Measurements from ENCODE around the gene ALK. TPM values are rescaled to one million over a fixed set of nuclear protein-coding genes. Genes with fewer than 3 reads are reported as not detected.

Gene ALK
- total RNA-seq, 1 donor, result under 0.01 TPM

GRCh38 chr2:29900971-29901633 lies 20.3 kb downstream of the ALK start:
- H2AFZ ChIP-seq (ENCODE audit: low read length), result no peak overlapping the region
- no peak overlapping the region for H3K4me3 ChIP-seq (ENCODE audit: insufficient read depth, low read length)
- no peaks in the 10 kb centered on the region for H3K4me1 ChIP-seq (ENCODE audit: insufficient read depth, low read length)
- no peak for DNase-seq (ENCODE audit: insufficient read length, low spot score, missing footprints)
- TF ChIP-seq CTCF (IDR thresholded peaks at IDR 0.05; ENCODE audit: extremely low read depth, low read depth, low read length), result no peak
- no peaks in the 10 kb centered on the region for H3K27me3 ChIP-seq (ENCODE audit: insufficient read depth, low read length)
- H3K79me2 ChIP-seq (ENCODE audit: insufficient read depth, low read length), result no peaks in the 10 kb centered on the region
- H3K27ac ChIP-seq (ENCODE audit: low read depth, low read length), result no peak overlapping the region
- no peak overlapping the region for H3K4me2 ChIP-seq (ENCODE audit: insufficient read depth, low read length)
- no peaks in the 10 kb centered on the region for H3K36me3 ChIP-seq (ENCODE audit: insufficient read depth, low read length)
- H3K9me3 ChIP-seq (ENCODE audit: low read depth, low read length), result no peaks in the 10 kb centered on the region
- H4K20me1 ChIP-seq (ENCODE audit: insufficient read depth, low read length), result no peaks in the 10 kb centered on the region

- Histone ChIP-seq H2AFZ (ENCODE audit: low read length) (no peak overlapping the region), H3K4me3 (ENCODE audit: insufficient read depth, low read length) (no peak overlapping the region), H3K36me3 (ENCODE audit: insufficient read depth, low read length) (no peaks in the 10 kb centered on the region), H3K4me1 (ENCODE audit: insufficient read depth, low read length) (no peaks in the 10 kb centered on the region), H3K27ac (ENCODE audit: low read depth, low read length) (no peak overlapping the region), H3K4me2 (ENCODE audit: insufficient read depth, low read length) (no peak overlapping the region), H3K79me2 (ENCODE audit: insufficient read depth, low read length) (no peaks in the 10 kb centered on the region), H3K9me3 (ENCODE audit: low read depth, low read length) (no peaks in the 10 kb centered on the region), H4K20me1 (ENCODE audit: insufficient read depth, low read length) (no peaks in the 10 kb centered on the region), H3K27me3 (ENCODE audit: insufficient read depth, low read length) (no peaks in the 10 kb centered on the region)
- no peak for TF ChIP-seq CTCF (IDR thresholded peaks at IDR 0.05; ENCODE audit: extremely low read depth, low read depth, low read length)
- DNase-seq (ENCODE audit: insufficient read length, low spot score, missing footprints), result no peak
Observed at GRCh38 chr2:29898999-29899398, 22.4 kb downstream of the ALK start.

- no peak for TF ChIP-seq CTCF (IDR thresholded peaks at IDR 0.05; ENCODE audit: extremely low read depth, low read depth, low read length)
- Histone ChIP-seq H3K27me3 (ENCODE audit: insufficient read depth, low read length) (no peaks in the 10 kb centered on the region), H2AFZ (ENCODE audit: low read length) (no peak overlapping the region), H3K79me2 (ENCODE audit: insufficient read depth, low read length) (no peaks in the 10 kb centered on the region), H3K36me3 (ENCODE audit: insufficient read depth, low read length) (no peaks in the 10 kb centered on the region), H3K4me1 (ENCODE audit: insufficient read depth, low read length) (no peaks in the 10 kb centered on the region), H3K4me3 (ENCODE audit: insufficient read depth, low read length) (no peak overlapping the region), H3K4me2 (ENCODE audit: insufficient read depth, low read length) (no peak overlapping the region), H3K9me3 (ENCODE audit: low read depth, low read length) (no peaks in the 10 kb centered on the region), H3K27ac (ENCODE audit: low read depth, low read length) (no peak overlapping the region), H4K20me1 (ENCODE audit: insufficient read depth, low read length) (no peaks in the 10 kb centered on the region)
- no peak for DNase-seq (ENCODE audit: insufficient read length, low spot score, missing footprints)
Observed at GRCh38 chr2:29894822-29895614, 26.4 kb downstream of the ALK start.

- Histone ChIP-seq H3K27me3 (ENCODE audit: insufficient read depth, low read length) (no peaks in the 10 kb centered on the region), H3K4me1 (ENCODE audit: insufficient read depth, low read length) (no peaks in the 10 kb centered on the region), H3K9me3 (ENCODE audit: low read depth, low read length) (no peaks in the 10 kb centered on the region), H3K79me2 (ENCODE audit: insufficient read depth, low read length) (no peaks in the 10 kb centered on the region), H3K36me3 (ENCODE audit: insufficient read depth, low read length) (no peaks in the 10 kb centered on the region), H3K4me3 (ENCODE audit: insufficient read depth, low read length) (no peak overlapping the region), H4K20me1 (ENCODE audit: insufficient read depth, low read length) (no peaks in the 10 kb centered on the region), H3K27ac (ENCODE audit: low read depth, low read length) (no peak overlapping the region), H2AFZ (ENCODE audit: low read length) (no peak overlapping the region), H3K4me2 (ENCODE audit: insufficient read depth, low read length) (no peak overlapping the region)
- DNase-seq (ENCODE audit: insufficient read length, low spot score, missing footprints), result no peak
- TF ChIP-seq CTCF (IDR thresholded peaks at IDR 0.05; ENCODE audit: extremely low read depth, low read depth, low read length), result no peak
Observed at GRCh38 chr2:29892585-29893259, 28.7 kb downstream of the ALK start.

Data from osteoblast (primary cell).